H9 (cell line): Measurements from ENCODE around the gene SETSIP. TPM values are rescaled to one million over a fixed set of nuclear protein-coding genes. Genes with fewer than 3 reads are reported as not detected.

Source experiments
- DNase-seq: peaks from one replicate; pipeline ENCODE4 v3.0.0-alpha.2; 2017
- H2AFZ ChIP-seq: one replicate; pipeline ENCODE4 v1.6.1; 2013; ENCODE audit warnings: mild to moderate bottlenecking, low read length, control low read depth, moderate library complexity
- H2AK5ac ChIP-seq: 2 replicates; pipeline ENCODE4 v1.6.1; 2013; ENCODE audit warnings: low read length, control low read depth, mixed read lengths; ENCODE audit not compliant: insufficient read length
- H2BK120ac ChIP-seq: one replicate; pipeline ENCODE4 v1.6.1; 2013; ENCODE audit warnings: low read depth, mild to moderate bottlenecking, low read length, control low read depth, inconsistent platforms; ENCODE audit not compliant: poor library complexity, severe bottlenecking
- H2BK12ac ChIP-seq: 2 replicates; pipeline ENCODE4 v1.6.1; 2013; ENCODE audit warnings: low read length, control low read depth, mixed read lengths, low read depth; ENCODE audit not compliant: insufficient read length
- H2BK15ac ChIP-seq: 2 replicates; pipeline ENCODE4 v1.6.1; 2013; ENCODE audit warnings: low read depth, low read length, control low read depth
- H2BK20ac ChIP-seq: one replicate; pipeline ENCODE4 v1.6.1; 2013; ENCODE audit warnings: low read depth, mild to moderate bottlenecking, low read length, control low read depth, inconsistent platforms; ENCODE audit not compliant: poor library complexity, severe bottlenecking
- H2BK5ac ChIP-seq: 2 replicates; pipeline ENCODE4 v1.6.1; 2013; ENCODE audit warnings: low read length, control low read depth, mixed read lengths; ENCODE audit not compliant: insufficient read length
- H3K14ac ChIP-seq: 2 replicates; pipeline ENCODE4 v1.6.1; 2013; ENCODE audit warnings: low read length, control low read depth; ENCODE audit not compliant: insufficient read depth
- H3K18ac ChIP-seq: 2 replicates; pipeline ENCODE4 v1.6.1; 2013; ENCODE audit warnings: low read depth, mild to moderate bottlenecking, mixed read lengths, low read length, control low read depth; ENCODE audit not compliant: insufficient read length
- H3K23ac ChIP-seq: 2 replicates; pipeline ENCODE4 v1.6.1; 2013; ENCODE audit warnings: low read length, control low read depth, mixed read lengths, low read depth; ENCODE audit not compliant: insufficient read length
- H3K23me2 ChIP-seq: 2 replicates; pipeline ENCODE4 v1.6.1; 2013; ENCODE audit warnings: low read depth, mild to moderate bottlenecking, mixed read lengths, low read length, control low read depth; ENCODE audit not compliant: insufficient read length, poor library complexity, severe bottlenecking
- H3K27ac ChIP-seq: 2 replicates; pipeline ENCODE4 v1.5.1; 2013; ENCODE audit warnings: low read length, control low read depth, mixed read lengths, low read depth; ENCODE audit not compliant: insufficient read length
- H3K27me3 ChIP-seq: 2 replicates; pipeline ENCODE4 v1.6.1; 2013; ENCODE audit warnings: low read length, control low read depth, inconsistent platforms; ENCODE audit not compliant: insufficient read depth
- H3K4ac ChIP-seq: 2 replicates; pipeline ENCODE4 v1.6.1; 2013; ENCODE audit warnings: low read depth, mild to moderate bottlenecking, control low read depth, inconsistent platforms, low read length, moderate library complexity
- H3K4me1 ChIP-seq: 2 replicates; pipeline ENCODE4 v1.6.1; 2013; ENCODE audit warnings: low read length, control low read depth, inconsistent platforms; ENCODE audit not compliant: insufficient read depth
- H3K4me2 ChIP-seq: 2 replicates; pipeline ENCODE4 v1.6.1; 2013; ENCODE audit warnings: low read length, control low read depth, mixed read lengths; ENCODE audit not compliant: insufficient read length, insufficient read depth
- H3K56ac ChIP-seq: 2 replicates; pipeline ENCODE4 v1.6.1; 2013; ENCODE audit warnings: low read depth, mild to moderate bottlenecking, mixed read lengths, low read length, control low read depth; ENCODE audit not compliant: insufficient read length
- H3K79me1 ChIP-seq: 2 replicates; pipeline ENCODE4 v1.6.1; 2013; ENCODE audit warnings: low read depth, mild to moderate bottlenecking, moderate library complexity, low read length, control low read depth, inconsistent platforms; ENCODE audit not compliant: insufficient read depth, poor library complexity, severe bottlenecking
- H3K79me2 ChIP-seq: 2 replicates; pipeline ENCODE4 v1.6.1; 2013; ENCODE audit warnings: low read length, control low read depth, inconsistent platforms; ENCODE audit not compliant: insufficient read depth
- H3K9ac ChIP-seq: 2 replicates; pipeline ENCODE4 v1.6.1; 2013; ENCODE audit warnings: low read length, control low read depth, mixed read lengths; ENCODE audit not compliant: insufficient read length; ENCODE audit errors: extremely low read depth
- H3K9me3 ChIP-seq: one replicate; pipeline ENCODE4 v1.6.1; 2013; ENCODE audit warnings: low read depth, low read length, inconsistent platforms; ENCODE audit not compliant: control insufficient read depth
- H3T11ph ChIP-seq: one replicate; pipeline ENCODE4 v1.6.1; 2013; ENCODE audit warnings: mild to moderate bottlenecking, low read length, control low read depth, inconsistent platforms
- H4K20me1 ChIP-seq: one replicate; pipeline ENCODE4 v1.6.1; 2013; ENCODE audit not compliant: control insufficient read depth, insufficient read length, insufficient read depth
- H4K5ac ChIP-seq: 2 replicates; pipeline ENCODE4 v1.6.1; 2013; ENCODE audit warnings: low read depth, mild to moderate bottlenecking, mixed read lengths, low read length, control low read depth; ENCODE audit not compliant: insufficient read length
- H4K8ac ChIP-seq: replicated peaks from 2 replicates; pipeline ENCODE4 v1.6.1; 2013; ENCODE audit warnings: low read length, control low read depth, mixed read lengths, low read depth; ENCODE audit not compliant: insufficient read length
- H4K91ac ChIP-seq: 2 replicates; pipeline ENCODE4 v1.6.1; 2013; ENCODE audit warnings: low read depth, mild to moderate bottlenecking, moderate library complexity, mixed read lengths, low read length, control low read depth; ENCODE audit not compliant: insufficient read length
- H3K27ac Mint-ChIP-seq, 3 experiments: 2 replicates in 2 of 3; 3 replicates in 1 of 3; pipeline ENCODE4 v1.8.0; 2020 to 2021; ENCODE audit warnings: mixed read lengths in 3 of 3, mild to moderate bottlenecking in 1 of 3, moderate library complexity in 1 of 3
- H3K27me3 Mint-ChIP-seq: 2 replicates; pipeline ENCODE4 v1.8.0; 2021; ENCODE audit warnings: low read depth, mild to moderate bottlenecking, moderate library complexity, mixed read lengths
- H3K36me3 Mint-ChIP-seq, 3 experiments: 2 replicates in 2 of 3; 3 replicates in 1 of 3; pipeline ENCODE4 v1.8.0; 2020 to 2021; ENCODE audit warnings: low read depth in 3 of 3, mixed read lengths in 3 of 3; ENCODE audit not compliant: insufficient read depth in 1 of 3
- H3K4me1 Mint-ChIP-seq, 2 experiments: 2 replicates each; pipeline ENCODE4 v1.8.0; 2020; ENCODE audit warnings: mixed read lengths in 2 of 2
- H3K4me3 Mint-ChIP-seq, 2 experiments: 2 replicates in 1 of 2; 3 replicates in 1 of 2; pipeline ENCODE4 v1.8.0; 2020 to 2021; ENCODE audit warnings: mild to moderate bottlenecking in 2 of 2, mixed read lengths in 2 of 2, moderate library complexity in 1 of 2
- H3K9me3 Mint-ChIP-seq, 2 experiments: 2 replicates in 1 of 2; 3 replicates in 1 of 2; pipeline ENCODE4 v1.8.0; 2020; ENCODE audit warnings: mild to moderate bottlenecking in 2 of 2, mixed read lengths in 2 of 2, moderate library complexity in 1 of 2
- WGBS: extraction: QIAGEN DNeasy Blood & Tissue Kit; methylation state at CpG from one replicate; pipeline ENCODE4 v1.1.7; 2013; ENCODE audit warnings: missing lambda C conversion rate, low lambda C conversion rate, mixed read lengths; ENCODE audit not compliant: insufficient read length; ENCODE audit errors: extremely low coverage; 5-methylcytosine and 5-hydroxymethylcytosine counted together
- total RNA-seq: library from RNA; stranded (reverse); gene quantifications from 2 replicates; pipeline ENCODE4 v1.2.1, GENCODE V29; 2021
- TF ChIP-seq, protein P1 (sequence below): fragments of 200-600 bp; sonication (generic); conservative IDR thresholded peaks from 3 replicates; pipeline ENCODE4 v1.8.0; 2021; ENCODE audit warnings: antibody characterized with exemption, mild to moderate bottlenecking

The SETSIP gene
- total RNA-seq, 1 experiment from 2014 or later = 0.35 TPM

GRCh38 chr1:92105546-92106081 is 30.4 kb upstream of the SETSIP start:
- H2BK120ac ChIP-seq = no peak overlapping the region
- no peak overlapping the region for H2BK15ac ChIP-seq
- Mint-ChIP-seq H3K9me3 (no peaks in the 10 kb centered on the region), H3K27ac (no peak overlapping the region), H3K4me1 (no peaks in the 10 kb centered on the region), H3K27me3 (no peaks in the 10 kb centered on the region; the same call in 1 of the 2 replicates), H3K36me3 (no peaks in the 10 kb centered on the region), H3K4me3 (no peak overlapping the region)
- no peak overlapping the region for H2BK12ac ChIP-seq
- no CpG with 5 or more reads among the region's 3 CpGs for WGBS
- H3K4ac ChIP-seq = no peak overlapping the region
- no peaks in the 10 kb centered on the region for H3K4me1 ChIP-seq
- no peak for DNase-seq
- H3K18ac ChIP-seq = no peak overlapping the region
- no peak overlapping the region for H2AK5ac ChIP-seq
- H3K23me2 ChIP-seq = no peaks in the 10 kb centered on the region
- H4K91ac ChIP-seq = no peak overlapping the region
- no peak overlapping the region for H3K14ac ChIP-seq
- TF ChIP-seq, protein P1, sequence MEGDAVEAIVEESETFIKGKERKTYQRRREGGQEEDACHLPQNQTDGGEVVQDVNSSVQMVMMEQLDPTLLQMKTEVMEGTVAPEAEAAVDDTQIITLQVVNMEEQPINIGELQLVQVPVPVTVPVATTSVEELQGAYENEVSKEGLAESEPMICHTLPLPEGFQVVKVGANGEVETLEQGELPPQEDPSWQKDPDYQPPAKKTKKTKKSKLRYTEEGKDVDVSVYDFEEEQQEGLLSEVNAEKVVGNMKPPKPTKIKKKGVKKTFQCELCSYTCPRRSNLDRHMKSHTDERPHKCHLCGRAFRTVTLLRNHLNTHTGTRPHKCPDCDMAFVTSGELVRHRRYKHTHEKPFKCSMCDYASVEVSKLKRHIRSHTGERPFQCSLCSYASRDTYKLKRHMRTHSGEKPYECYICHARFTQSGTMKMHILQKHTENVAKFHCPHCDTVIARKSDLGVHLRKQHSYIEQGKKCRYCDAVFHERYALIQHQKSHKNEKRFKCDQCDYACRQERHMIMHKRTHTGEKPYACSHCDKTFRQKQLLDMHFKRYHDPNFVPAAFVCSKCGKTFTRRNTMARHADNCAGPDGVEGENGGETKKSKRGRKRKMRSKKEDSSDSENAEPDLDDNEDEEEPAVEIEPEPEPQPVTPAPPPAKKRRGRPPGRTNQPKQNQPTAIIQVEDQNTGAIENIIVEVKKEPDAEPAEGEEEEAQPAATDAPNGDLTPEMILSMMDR = no peak
- H3K23ac ChIP-seq = no peak overlapping the region
- no peak overlapping the region for H3K9ac ChIP-seq
- no peak overlapping the region for H3T11ph ChIP-seq
- H3K79me1 ChIP-seq = no peaks in the 10 kb centered on the region
- H4K20me1 ChIP-seq = peaks cover 3% of the 10 kb centered on the region
- no peak overlapping the region for H2BK5ac ChIP-seq
- no peak overlapping the region for H4K8ac ChIP-seq
- no peak overlapping the region for H3K27ac ChIP-seq
- no peak overlapping the region for H3K56ac ChIP-seq
- H2AFZ ChIP-seq = no peak overlapping the region
- no peaks in the 10 kb centered on the region for H3K27me3 ChIP-seq
- H3K4me2 ChIP-seq = no peak overlapping the region
- H3K9me3 ChIP-seq = no peaks in the 10 kb centered on the region
- H3K79me2 ChIP-seq = no peaks in the 10 kb centered on the region
- H2BK20ac ChIP-seq = no peak overlapping the region
- H4K5ac ChIP-seq = no peak overlapping the region
